GM12864 (cell line): ENCODE measurements around the gene CSRNP2.

Experiments used
- DNase-seq: peaks from one replicate; pipeline ENCODE4 v3.0.0-alpha.2; 2011; ENCODE audit warnings: low read depth
- H3K4me3 ChIP-seq: 2 replicates; pipeline ENCODE4 v1.5.1; 2011; ENCODE audit warnings: mild to moderate bottlenecking, low read depth, low read length, control low read depth
- CTCF ChIP-seq: IDR thresholded peaks from 2 replicates; pipeline ENCODE4 v1.5.1; 2011; ENCODE audit warnings: low read depth, mild to moderate bottlenecking, moderate library complexity, low read length, control low read depth, inconsistent platforms; ENCODE audit errors: missing control alignments

Gene CSRNP2

GRCh38 chr12:51083126-51083833 is at the start of gene CSRNP2:
Gene CSRNP2 (minus strand): TSS chr12:51083596. CDS start chr12:51076561, 7,035 bp downstream.
- H3K4me3 ChIP-seq, result peak within 1 kb of the TSS; percentile 61
- no peak for TF ChIP-seq CTCF
- peak; percentile 85 for DNase-seq

GRCh38 chr12:51132693-51133092 is 49.3 kb upstream of the CSRNP2 start:
- no peak for DNase-seq
- H3K4me3 ChIP-seq, result no peak overlapping the region
- no peak for TF ChIP-seq CTCF

- no peak for DNase-seq
- no peak overlapping the region for H3K4me3 ChIP-seq
- TF ChIP-seq CTCF, result no peak
Measured at GRCh38 chr12:51131745-51132521, 48.5 kb upstream of the CSRNP2 start.

GRCh38 chr12:51128919-51129318 is 45.5 kb upstream of the CSRNP2 start:
- DNase-seq, result no peak
- no peak for TF ChIP-seq CTCF
- no peak overlapping the region for H3K4me3 ChIP-seq

GRCh38 chr12:51127050-51127729 is 43.8 kb upstream of the CSRNP2 start:
- TF ChIP-seq CTCF, result no peak
- no peak overlapping the region for H3K4me3 ChIP-seq

GRCh38 chr12:51126297-51126696 is 42.9 kb upstream of the CSRNP2 start:
- DNase-seq, result no peak
- no peak for TF ChIP-seq CTCF
- H3K4me3 ChIP-seq, result no peak overlapping the region

More at GRCh38 chr12:51127050-51127729, 43.8 kb upstream of the CSRNP2 start:
- DNase-seq, result no peak
